ENCODE data around the gene RGS10.
A peak's percentile ranks its signal among the peaks of the same experiment; 100 is the strongest.

RGS10 gene

GRCh38 chr10:119497243-119497642 lies 45.3 kb downstream of the RGS10 start:
- no peak for DNase-seq (ENCODE audit: low read depth)

- no peak for DNase-seq (ENCODE audit: low read depth)
Measured at GRCh38 chr10:119496273-119496672, 46.2 kb downstream of the RGS10 start.

GRCh38 chr10:119495545-119495944 lies 47.0 kb downstream of the RGS10 start:
- no peak for DNase-seq (ENCODE audit: low read depth)

GRCh38 chr10:119495021-119495505 lies 47.5 kb downstream of the RGS10 start:
- no peak for DNase-seq (ENCODE audit: low read depth)

GRCh38 chr10:119494236-119495020 lies 48.1 kb downstream of the RGS10 start:
- DNase-seq (ENCODE audit: low read depth): peak; percentile 61

- no peak for DNase-seq (ENCODE audit: low read depth)
Measured at GRCh38 chr10:119493155-119493554, 49.4 kb downstream of the RGS10 start.

GRCh38 chr10:119491966-119492757 lies 50.4 kb downstream of the RGS10 start:
- no peak for DNase-seq (ENCODE audit: low read depth)

- no peak for DNase-seq (ENCODE audit: low read depth)
Measured at GRCh38 chr10:119489991-119490326, 52.6 kb downstream of the RGS10 start.

GRCh38 chr10:119488675-119489074 lies 53.8 kb downstream of the RGS10 start:
- DNase-seq (ENCODE audit: low read depth): no peak

GRCh38 chr10:119483839-119484238 lies 58.7 kb downstream of the RGS10 start:
- DNase-seq (ENCODE audit: low read depth): no peak

- no peak for DNase-seq (ENCODE audit: low read depth)
Measured at GRCh38 chr10:119483001-119483400, 59.5 kb downstream of the RGS10 start.

GRCh38 chr10:119481781-119482426 lies 60.6 kb downstream of the RGS10 start:
- no peak for DNase-seq (ENCODE audit: low read depth)

- peak; percentile 67 for DNase-seq (ENCODE audit: low read depth)
Measured at GRCh38 chr10:119480667-119481066, 61.9 kb downstream of the RGS10 start.

- no peak for DNase-seq (ENCODE audit: low read depth)
Measured at GRCh38 chr10:119479532-119479931, 63.0 kb downstream of the RGS10 start.

GRCh38 chr10:119478811-119479341 lies 63.6 kb downstream of the RGS10 start:
- DNase-seq (ENCODE audit: low read depth): no peak

GRCh38 chr10:119478111-119478802 lies 64.3 kb downstream of the RGS10 start:
- DNase-seq (ENCODE audit: low read depth): peak; percentile 60

GRCh38 chr10:119477444-119477843 lies 65.1 kb downstream of the RGS10 start:
- DNase-seq (ENCODE audit: low read depth): no peak

GRCh38 chr10:119474606-119475005 lies 67.9 kb downstream of the RGS10 start:
- DNase-seq (ENCODE audit: low read depth): no peak

GRCh38 chr10:119473771-119474170 lies 68.7 kb downstream of the RGS10 start:
- no peak for DNase-seq (ENCODE audit: low read depth)

- DNase-seq (ENCODE audit: low read depth): no peak
Measured at GRCh38 chr10:119470920-119471702, 71.4 kb downstream of the RGS10 start.

- peak; percentile 58 for DNase-seq (ENCODE audit: low read depth)
Measured at GRCh38 chr10:119469846-119470245, 72.7 kb downstream of the RGS10 start.
